Measurements from ENCODE around the gene ELAVL1.

Gene ELAVL1

GRCh38 chr19:8005534-8006256, at the start of gene ELAVL1:
Gene ELAVL1, minus strand, starts transcription at chr19:8005641. Its CDS starts 13,826 bp downstream, at chr19:7991815.
- H3K4me3 ChIP-seq (ENCODE audit: low read length): peak within 1 kb of the TSS; percentile 88
- TF ChIP-seq CTCF (conservative IDR thresholded peaks at IDR 0.05; ENCODE audit: low read length): no peak
- peak; percentile 88 for DNase-seq (ENCODE audit: low read depth)

GRCh38 chr19:8054169-8054568, 48.7 kb upstream of the ELAVL1 start:
- H3K4me3 ChIP-seq (ENCODE audit: low read length): no peak overlapping the region
- TF ChIP-seq CTCF (conservative IDR thresholded peaks at IDR 0.05; ENCODE audit: low read length): no peak
- DNase-seq (ENCODE audit: low read depth): no peak

- no peak for DNase-seq (ENCODE audit: low read depth)
- no peak within 1 kb of the TSS for H3K4me3 ChIP-seq (ENCODE audit: low read length)
- TF ChIP-seq CTCF (conservative IDR thresholded peaks at IDR 0.05; ENCODE audit: low read length): no peak
These were observed 47.0 kb upstream of the ELAVL1 start, which contains the start of gene CCL25 for GRCh38 chr19:8052464-8052859. Gene CCL25, plus strand, starts transcription at chr19:8052760. Its CDS starts 290 bp downstream, at chr19:8053050.

GRCh38 chr19:8050274-8051096, 45.0 kb upstream of the ELAVL1 start:
- TF ChIP-seq CTCF (conservative IDR thresholded peaks at IDR 0.05; ENCODE audit: low read length): no peak
- DNase-seq (ENCODE audit: low read depth): peak; percentile 18
- no peak overlapping the region for H3K4me3 ChIP-seq (ENCODE audit: low read length)

- no peak for DNase-seq (ENCODE audit: low read depth)
- TF ChIP-seq CTCF (conservative IDR thresholded peaks at IDR 0.05; ENCODE audit: low read length): no peak
- no peak overlapping the region for H3K4me3 ChIP-seq (ENCODE audit: low read length)
These were observed 41.2 kb upstream of the ELAVL1 start for GRCh38 chr19:8046569-8047165.

- H3K4me3 ChIP-seq (ENCODE audit: low read length): no peak overlapping the region
- no peak for TF ChIP-seq CTCF (conservative IDR thresholded peaks at IDR 0.05; ENCODE audit: low read length)
- no peak for DNase-seq (ENCODE audit: low read depth)
These were observed 40.6 kb upstream of the ELAVL1 start for GRCh38 chr19:8045872-8046568.

Data from AG10803 (cell line).